Measurements from ENCODE around the gene INPP5A.

The INPP5A gene

GRCh38 chr10:132540456-132540855 lies 2.9 kb downstream of the INPP5A start:
- Histone ChIP-seq H3K4me1 (ENCODE audit: insufficient read depth, insufficient read length) (peaks cover 13% of the 10 kb centered on the region), H3K9ac (ENCODE audit: insufficient read length, low read depth) (peak overlapping the region; percentile 53), H3K27me3 (ENCODE audit: insufficient read depth, insufficient read length) (peaks cover 20% of the 10 kb centered on the region), H3K4me3 (ENCODE audit: insufficient read length, low read depth) (no peak overlapping the region), H3K36me3 (ENCODE audit: insufficient read depth, insufficient read length, low read length) (peaks cover 9% of the 10 kb centered on the region), H3K9me3 (ENCODE audit: insufficient read depth, low read length) (no peaks in the 10 kb centered on the region)
- DNase-seq (ENCODE audit: low read depth, low spot score), result no peak
- TF ChIP-seq YY1 (IDR thresholded peaks at IDR 0.05; ENCODE audit: insufficient read depth, insufficient read length) (no peak), ZNF274 (IDR thresholded peaks at IDR 0.05; ENCODE audit: low read depth, low read length) (no peak), SUZ12 (IDR thresholded peaks at IDR 0.05; ENCODE audit: extremely low read depth, insufficient read depth, insufficient read length) (no peak)

DNA sequence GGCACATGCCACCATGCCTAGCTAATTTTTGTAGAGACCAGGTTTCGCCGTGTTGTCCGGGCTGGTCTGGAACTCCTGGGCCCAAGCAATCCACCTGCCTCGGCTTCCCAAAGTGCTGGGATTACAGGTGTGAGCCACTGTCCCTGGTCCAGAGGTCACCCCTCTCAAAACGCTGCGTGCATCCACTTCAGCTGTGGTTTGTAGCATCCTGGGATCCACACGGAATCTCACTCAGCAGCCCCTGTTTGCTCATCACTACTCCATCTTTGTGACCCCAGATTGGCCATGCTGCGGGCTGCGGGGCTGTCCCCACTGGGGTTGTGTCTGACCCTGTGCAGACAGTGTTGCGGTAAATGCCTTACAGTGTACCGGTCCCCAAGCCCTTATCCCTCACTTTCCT lies 3.5 kb downstream of the INPP5A start:
- peak overlapping the region; percentile 43 for H3K9ac ChIP-seq (ENCODE audit: insufficient read length, low read depth)
- no peak for DNase-seq (ENCODE audit: low read depth, low spot score)
- no peaks in the 10 kb centered on the region for H3K9me3 ChIP-seq (ENCODE audit: insufficient read depth, low read length)

GRCh38 chr10:132541601-132542011 lies 4.0 kb downstream of the INPP5A start:
- H3K9me3 ChIP-seq (ENCODE audit: insufficient read depth, low read length), result no peaks in the 10 kb centered on the region
- H3K36me3 ChIP-seq (ENCODE audit: insufficient read depth, insufficient read length, low read length), result peaks cover 9% of the 10 kb centered on the region
- TF ChIP-seq YY1 (IDR thresholded peaks at IDR 0.05; ENCODE audit: insufficient read depth, insufficient read length) (no peak), ZNF274 (IDR thresholded peaks at IDR 0.05; ENCODE audit: low read depth, low read length) (no peak), SUZ12 (IDR thresholded peaks at IDR 0.05; ENCODE audit: extremely low read depth, insufficient read depth, insufficient read length) (no peak)
- H3K9ac ChIP-seq (ENCODE audit: insufficient read length, low read depth), result no peak overlapping the region
- peaks cover 17% of the 10 kb centered on the region for H3K4me1 ChIP-seq (ENCODE audit: insufficient read depth, insufficient read length)
- peaks cover 14% of the 10 kb centered on the region for H3K27me3 ChIP-seq (ENCODE audit: insufficient read depth, insufficient read length)
- no peak overlapping the region for H3K4me3 ChIP-seq (ENCODE audit: insufficient read length, low read depth)
- DNase-seq (ENCODE audit: low read depth, low spot score), result no peak

More for the DNA sequence above, 3.5 kb downstream of the INPP5A start:
- TF ChIP-seq ZNF274 (IDR thresholded peaks at IDR 0.05; ENCODE audit: low read depth, low read length), result no peak
- no peak for TF ChIP-seq SUZ12 (IDR thresholded peaks at IDR 0.05; ENCODE audit: extremely low read depth, insufficient read depth, insufficient read length)
- no peak for TF ChIP-seq YY1 (IDR thresholded peaks at IDR 0.05; ENCODE audit: insufficient read depth, insufficient read length)
- H3K4me3 ChIP-seq (ENCODE audit: insufficient read length, low read depth), result no peak overlapping the region
- H3K36me3 ChIP-seq (ENCODE audit: insufficient read depth, insufficient read length, low read length), result peaks cover 9% of the 10 kb centered on the region
- H3K27me3 ChIP-seq (ENCODE audit: insufficient read depth, insufficient read length), result peaks cover 19% of the 10 kb centered on the region
- H3K4me1 ChIP-seq (ENCODE audit: insufficient read depth, insufficient read length), result peaks cover 16% of the 10 kb centered on the region

DNA sequence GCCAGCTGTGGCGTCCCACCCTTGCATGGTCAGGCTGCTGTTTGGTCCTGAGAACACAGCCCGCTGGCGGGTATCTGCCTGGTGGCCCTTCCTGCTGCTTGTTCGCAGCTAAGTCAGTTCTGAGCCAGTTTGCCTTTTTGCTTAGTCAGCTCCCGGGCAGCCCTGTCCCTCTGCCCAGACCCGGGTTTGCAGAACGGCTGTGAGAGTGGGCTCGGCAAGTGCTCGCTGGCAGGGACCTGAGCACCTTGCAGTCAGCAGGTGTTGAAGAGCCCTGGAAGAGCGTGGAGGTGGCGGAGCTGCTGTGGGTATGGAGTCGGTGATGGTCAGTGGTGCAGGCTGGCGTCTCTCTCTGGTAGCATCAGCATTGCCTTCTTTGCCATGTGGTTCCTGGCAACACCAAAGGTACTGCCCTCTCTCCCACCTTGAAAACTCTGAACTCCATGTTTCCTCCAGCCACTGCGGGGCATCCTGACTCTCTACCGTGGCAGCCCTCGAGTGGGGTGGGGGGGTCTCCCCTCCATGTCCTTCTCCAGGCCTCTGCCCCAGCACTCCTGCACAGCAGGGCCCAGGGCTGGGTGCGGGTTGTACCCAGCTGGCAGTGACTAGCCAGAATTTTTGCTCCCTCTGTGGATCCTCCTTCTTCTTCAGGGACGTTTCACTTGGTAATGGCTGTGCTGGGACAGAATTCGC lies 4.6 kb downstream of the INPP5A start:
- H3K27me3 ChIP-seq (ENCODE audit: insufficient read depth, insufficient read length), result peaks cover 13% of the 10 kb centered on the region
- peaks cover 20% of the 10 kb centered on the region for H3K4me1 ChIP-seq (ENCODE audit: insufficient read depth, insufficient read length)
- no peak overlapping the region for H3K9ac ChIP-seq (ENCODE audit: insufficient read length, low read depth)
- no peak overlapping the region for H3K4me3 ChIP-seq (ENCODE audit: insufficient read length, low read depth)
- TF ChIP-seq SUZ12 (IDR thresholded peaks at IDR 0.05; ENCODE audit: extremely low read depth, insufficient read depth, insufficient read length) (no peak), ZNF274 (IDR thresholded peaks at IDR 0.05; ENCODE audit: low read depth, low read length) (no peak), YY1 (IDR thresholded peaks at IDR 0.05; ENCODE audit: insufficient read depth, insufficient read length) (no peak)
- H3K9me3 ChIP-seq (ENCODE audit: insufficient read depth, low read length), result no peaks in the 10 kb centered on the region
- peaks cover 9% of the 10 kb centered on the region for H3K36me3 ChIP-seq (ENCODE audit: insufficient read depth, insufficient read length, low read length)
- DNase-seq (ENCODE audit: low read depth, low spot score), result no peak

- H3K9ac ChIP-seq (ENCODE audit: insufficient read length, low read depth), result no peak overlapping the region
- no peaks in the 10 kb centered on the region for H3K9me3 ChIP-seq (ENCODE audit: insufficient read depth, low read length)
- H3K4me1 ChIP-seq (ENCODE audit: insufficient read depth, insufficient read length), result peaks cover 20% of the 10 kb centered on the region
- no peak overlapping the region for H3K4me3 ChIP-seq (ENCODE audit: insufficient read length, low read depth)
- peaks cover 13% of the 10 kb centered on the region for H3K27me3 ChIP-seq (ENCODE audit: insufficient read depth, insufficient read length)
- TF ChIP-seq YY1 (IDR thresholded peaks at IDR 0.05; ENCODE audit: insufficient read depth, insufficient read length), result no peak
- TF ChIP-seq ZNF274 (IDR thresholded peaks at IDR 0.05; ENCODE audit: low read depth, low read length), result no peak
- TF ChIP-seq SUZ12 (IDR thresholded peaks at IDR 0.05; ENCODE audit: extremely low read depth, insufficient read depth, insufficient read length), result no peak
- DNase-seq (ENCODE audit: low read depth, low spot score), result no peak
- peaks cover 9% of the 10 kb centered on the region for H3K36me3 ChIP-seq (ENCODE audit: insufficient read depth, insufficient read length, low read length)
These were observed 5.2 kb downstream of the INPP5A start for GRCh38 chr10:132542819-132543218.

GRCh38 chr10:132543916-132544743 lies 6.5 kb downstream of the INPP5A start:
- H3K4me1 ChIP-seq (ENCODE audit: insufficient read depth, insufficient read length), result peaks cover 20% of the 10 kb centered on the region
- H3K36me3 ChIP-seq (ENCODE audit: insufficient read depth, insufficient read length, low read length), result peaks cover 9% of the 10 kb centered on the region
- DNase-seq (ENCODE audit: low read depth, low spot score), result no peak
- H3K9me3 ChIP-seq (ENCODE audit: insufficient read depth, low read length), result no peaks in the 10 kb centered on the region
- H3K9ac ChIP-seq (ENCODE audit: insufficient read length, low read depth), result no peak overlapping the region
- H3K27me3 ChIP-seq (ENCODE audit: insufficient read depth, insufficient read length), result peaks cover under 1% of the 10 kb centered on the region
- no peak for TF ChIP-seq SUZ12 (IDR thresholded peaks at IDR 0.05; ENCODE audit: extremely low read depth, insufficient read depth, insufficient read length)
- no peak for TF ChIP-seq ZNF274 (IDR thresholded peaks at IDR 0.05; ENCODE audit: low read depth, low read length)
- no peak for TF ChIP-seq YY1 (IDR thresholded peaks at IDR 0.05; ENCODE audit: insufficient read depth, insufficient read length)
- H3K4me3 ChIP-seq (ENCODE audit: insufficient read length, low read depth), result no peak overlapping the region
